H1 (cell line): Measurements from ENCODE around the gene SKAP2. TPM values are rescaled to one million over a fixed set of nuclear protein-coding genes. Genes with fewer than 3 reads are reported as not detected.

Source experiments
- CTCF ChIA-PET: fragments of 300-600 bp; sonication (Branson Sonifier 250); formaldehyde crosslinking; loops from one replicate; lab custom pipeline; 2021; ENCODE audit not compliant: partially characterized antibody; lab: Charles Lee
- POLR2A ChIA-PET: fragments of 300-600 bp; sonication (Branson Sonifier 250); formaldehyde crosslinking; loops from one replicate; lab custom pipeline; 2021; ENCODE audit warnings: inconsistent platforms; ENCODE audit not compliant: partially characterized antibody; lab: Charles Lee
- DNase-seq, 2 experiments: peaks; one replicate each; pipeline versions ENCODE4 v3.0.0 to v3.0.0-alpha.2; 2010 to 2022; ENCODE audit warnings: low spot score in 2 of 2, low read depth in 1 of 2, mixed read lengths in 1 of 2
- FAIRE-seq: peaks from 2 replicates; lab custom pipeline; 2011; peaks lifted over from hg19 to GRCh38; lab: Jason Lieb, UNC
- H2AFZ ChIP-seq: 2 replicates; pipeline ENCODE4 v1.8.1; 2012; ENCODE audit warnings: low read length, inconsistent platforms
- H2AK5ac ChIP-seq: 2 replicates; pipeline ENCODE4 v1.6.1; 2013; ENCODE audit warnings: low read depth, low read length
- H2BK120ac ChIP-seq: replicated peaks from 2 replicates; pipeline ENCODE3; 2013; ENCODE audit warnings: low read depth, low read length, inconsistent platforms
- H2BK12ac ChIP-seq: 2 replicates; pipeline ENCODE4 v1.6.1; 2013; ENCODE audit warnings: low read depth, low read length
- H2BK15ac ChIP-seq: 2 replicates; pipeline ENCODE4 v1.6.1; 2013; ENCODE audit warnings: low read length
- H2BK20ac ChIP-seq: 2 replicates; pipeline ENCODE4 v1.6.1; 2013; ENCODE audit warnings: low read length
- H2BK5ac ChIP-seq: 2 replicates; pipeline ENCODE4 v1.6.1; 2013; ENCODE audit warnings: low read depth, low read length
- H3K14ac ChIP-seq: 2 replicates; pipeline ENCODE4 v1.6.1; 2013; ENCODE audit warnings: inconsistent platforms; ENCODE audit not compliant: insufficient read length
- H3K18ac ChIP-seq: 2 replicates; pipeline ENCODE4 v1.6.1; 2013; ENCODE audit warnings: low read length; ENCODE audit errors: extremely low read depth
- H3K23ac ChIP-seq: 2 replicates; pipeline ENCODE4 v1.6.1; 2013; ENCODE audit warnings: inconsistent platforms; ENCODE audit not compliant: insufficient read length
- H3K23me2 ChIP-seq: 2 replicates; pipeline ENCODE4 v1.6.1; 2013; ENCODE audit warnings: low read depth, low read length
- H3K27ac ChIP-seq: 2 replicates; pipeline ENCODE4 v1.6.1; 2011; ENCODE audit warnings: low read depth, low read length, inconsistent platforms
- H3K27me3 ChIP-seq, 4 experiments: replicated peaks in 1 of 4; 1 replicate in 1 of 4; 2 replicates in 3 of 4; pipeline versions ENCODE4 v1.6.1 to v1.8.1; 2011 to 2013; ENCODE audit warnings: low read length in 3 of 4, mild to moderate bottlenecking in 3 of 4, inconsistent platforms in 2 of 4, mixed read lengths in 2 of 4, moderate library complexity in 1 of 4; ENCODE audit not compliant: control insufficient read depth in 3 of 4, insufficient read depth in 3 of 4; ENCODE audit errors: extremely low read depth in 1 of 4
- H3K36me3 ChIP-seq, 4 experiments: 2 replicates each; pipeline versions ENCODE4 v1.6.1 to v1.8.1; 2011 to 2013; ENCODE audit warnings: mild to moderate bottlenecking in 4 of 4, low read length in 3 of 4, moderate library complexity in 2 of 4, control low read depth in 1 of 4, inconsistent platforms in 1 of 4; ENCODE audit not compliant: insufficient read depth in 4 of 4, control insufficient read depth in 2 of 4
- H3K4ac ChIP-seq: replicated peaks from 2 replicates; pipeline ENCODE3; 2013; ENCODE audit warnings: low read length, low read depth, mixed read lengths, inconsistent platforms; ENCODE audit not compliant: insufficient read length
- H3K4me1 ChIP-seq, 4 experiments: replicated peaks in 1 of 4; 1 replicate in 1 of 4; 2 replicates in 3 of 4; pipeline versions ENCODE4 v1.6.1 to v1.8.1; 2011 to 2013; ENCODE audit warnings: low read length in 3 of 4, inconsistent platforms in 2 of 4, mixed read lengths in 1 of 4; ENCODE audit not compliant: insufficient read depth in 4 of 4, control insufficient read depth in 3 of 4
- H3K4me2 ChIP-seq, 2 experiments: 2 replicates each; pipeline versions ENCODE4 v1.6.1 to v1.8.1; 2011 to 2013; ENCODE audit warnings: low read depth in 2 of 2, low read length in 2 of 2, control low read depth in 1 of 2, inconsistent platforms in 1 of 2, mild to moderate bottlenecking in 1 of 2; ENCODE audit not compliant: insufficient read depth in 1 of 2
- H3K4me3 ChIP-seq, 4 experiments: fragments of 200-600, 300-600 bp in 1 of 4; sonication (generic), shearing (Covaris generic), sonication (Bioruptor Twin) in 1 of 4; 2 replicates each; pipeline versions ENCODE4 v1.5.1 to v1.8.1; 2011 to 2016; ENCODE audit warnings: low read length in 4 of 4, low read depth in 3 of 4, control low read depth in 2 of 4, inconsistent platforms in 2 of 4, mild to moderate bottlenecking in 2 of 4, mixed read lengths in 1 of 4, moderate library complexity in 1 of 4; ENCODE audit not compliant: insufficient read depth in 2 of 4; ENCODE audit errors: extremely low read depth in 1 of 4
- H3K56ac ChIP-seq: replicated peaks from 2 replicates; pipeline ENCODE3; 2013; ENCODE audit warnings: low read depth, mild to moderate bottlenecking, mixed read lengths, low read length, inconsistent platforms; ENCODE audit not compliant: insufficient read length
- H3K79me1 ChIP-seq: 2 replicates; pipeline ENCODE4 v1.6.1; 2013; ENCODE audit warnings: low read depth, low read length, control low read depth
- H3K79me2 ChIP-seq, 2 experiments: 2 replicates each; pipeline versions ENCODE4 v1.6.1 to v1.8.1; 2012 to 2013; ENCODE audit warnings: low read length in 2 of 2, mild to moderate bottlenecking in 2 of 2, inconsistent platforms in 1 of 2; ENCODE audit not compliant: insufficient read depth in 2 of 2, control insufficient read depth in 1 of 2
- H3K9ac ChIP-seq, 4 experiments: replicated peaks in 1 of 4; 1 replicate in 1 of 4; 2 replicates in 3 of 4; pipeline versions ENCODE4 v1.6.1 to v1.8.1; 2011 to 2013; ENCODE audit warnings: low read depth in 3 of 4, low read length in 3 of 4, control low read depth in 2 of 4, mild to moderate bottlenecking in 2 of 4, moderate library complexity in 2 of 4, inconsistent platforms in 1 of 4; ENCODE audit errors: extremely low read depth in 1 of 4
- H3K9me3 ChIP-seq, 2 experiments: 2 replicates each; pipeline versions ENCODE4 v1.6.1 to v1.8.1; 2012 to 2013; ENCODE audit warnings: mild to moderate bottlenecking in 2 of 2, moderate library complexity in 2 of 2, control low read depth in 1 of 2, inconsistent platforms in 1 of 2, low read depth in 1 of 2, low read length in 1 of 2, mixed read lengths in 1 of 2; ENCODE audit not compliant: insufficient read depth in 2 of 2
- H4K20me1 ChIP-seq, 2 experiments: replicated peaks in 1 of 2; 2 replicates each; pipeline versions ENCODE3 to v1.8.1; 2011 to 2013; ENCODE audit warnings: inconsistent platforms in 2 of 2, low read length in 2 of 2, mild to moderate bottlenecking in 1 of 2; ENCODE audit not compliant: insufficient read depth in 2 of 2, control insufficient read depth in 1 of 2
- H4K5ac ChIP-seq: 2 replicates; pipeline ENCODE4 v1.6.1; 2013; ENCODE audit warnings: low read length, low read depth, mixed read lengths, inconsistent platforms; ENCODE audit not compliant: insufficient read length
- H4K8ac ChIP-seq: 2 replicates; pipeline ENCODE4 v1.8.0; 2013; ENCODE audit warnings: mild to moderate bottlenecking, moderate library complexity, low read length, inconsistent platforms; ENCODE audit not compliant: insufficient read depth; ENCODE audit errors: extremely low read depth
- H4K91ac ChIP-seq: replicated peaks from 2 replicates; pipeline ENCODE3; 2013; ENCODE audit warnings: low read length, mixed read lengths, inconsistent platforms; ENCODE audit not compliant: insufficient read length
- CEBPB ChIP-seq: IDR thresholded peaks from 2 replicates; pipeline ENCODE4 v1.6.1; 2012; ENCODE audit warnings: low read depth, low read length
- CTBP2 ChIP-seq: IDR thresholded peaks from 2 replicates; pipeline ENCODE4 v1.7.0; 2011; ENCODE audit warnings: borderline replicate concordance, mild to moderate bottlenecking, moderate library complexity, mixed read lengths, low read length; ENCODE audit not compliant: insufficient read depth, insufficient read length
- POLR2AphosphoS5 ChIP-seq: IDR thresholded peaks from 2 replicates; pipeline ENCODE4 v1.6.1; 2011; ENCODE audit warnings: low read depth, low read length
- SAP30 ChIP-seq: fragments of 300-600 bp; sonication (generic); IDR thresholded peaks from 2 replicates; pipeline ENCODE4 v1.7.1; 2012; ENCODE audit warnings: low read length, moderate library complexity, mild to moderate bottlenecking, inconsistent platforms; ENCODE audit not compliant: insufficient read depth, insufficient replicate concordance
- whole genome bisulfite sequencing, 2 experiments: shearing (Covaris generic) in 1 of 2; methylation state at CpG; one replicate each; pipeline versions ENCODE4 v1.1.6 to v1.1.7; 2013 to 2015; ENCODE audit warnings: low lambda C conversion rate in 2 of 2, mixed read lengths in 2 of 2, inconsistent platforms in 1 of 2, low coverage in 1 of 2, missing lambda C conversion rate in 1 of 2; ENCODE audit not compliant: insufficient replicate concordance in 2 of 2, insufficient coverage in 1 of 2, insufficient read length in 1 of 2; ENCODE audit errors: extremely low coverage in 1 of 2, missing lambda C conversion rate in 1 of 2; 5-methylcytosine and 5-hydroxymethylcytosine counted together
- polyA plus RNA-seq, 7 experiments: library from polyadenylated mRNA; depleted of rRNA in 3 of 7; stranded (reverse) in 5 of 7; unstranded in 2 of 7; fragments of >200 nt in 5 of 7; fragments of 200-250 nt in 2 of 7; gene quantifications; 1 replicate in 5 of 7; 2 replicates in 1 of 7; 4 replicates in 1 of 7; pipeline versions ENCODE4 v1.2.1 to v1.2.3, GENCODE V29; 2011 to 2013; ENCODE audit warnings: missing spikeins in 2 of 7, mixed read lengths in 2 of 7
- total RNA-seq: library from RNA; stranded (reverse); fragmentation: NEBNext Ultra II Directional; extraction: Animal tissue kit (Norgen Biotek cat#: 25700); gene quantifications from 2 replicates; pipeline ENCODE4 v1.2.1, GENCODE V29; 2021

The SKAP2 gene
- total and polyA plus RNA-seq, 2 of the 8 experiments (the other 6 are each of a cell fraction or from before 2014, with no cell fraction given), result 0.53 to 5.1 TPM

GRCh38 chr7:26629696-26630095 lies 234.7 kb downstream of the SKAP2 start:
- Histone ChIP-seq H2AK5ac (no peak overlapping the region), H2BK20ac (no peak overlapping the region), H4K5ac (no peak overlapping the region), H4K20me1 (no peaks in the 10 kb centered on the region), H3K9ac (no peak overlapping the region), H3K4me2 (no peak overlapping the region), H3K14ac (no peak overlapping the region), H3K18ac (no peak overlapping the region), H2BK120ac (no peak overlapping the region), H2BK12ac (no peak overlapping the region), H3K79me1 (no peaks in the 10 kb centered on the region), H3K27me3 (no peaks in the 10 kb centered on the region), H4K8ac (no peak overlapping the region), H3K56ac (no peak overlapping the region), H3K36me3 (no peaks in the 10 kb centered on the region), H2AFZ (no peak overlapping the region), H3K9me3 (no peaks in the 10 kb centered on the region), H3K23me2 (no peaks in the 10 kb centered on the region), H4K91ac (no peak overlapping the region), H3K23ac (no peak overlapping the region), H3K4ac (no peak overlapping the region), H3K27ac (no peak overlapping the region), H3K79me2 (no peaks in the 10 kb centered on the region), H2BK15ac (no peak overlapping the region), H2BK5ac (no peak overlapping the region), H3K4me3 (no peak overlapping the region), H3K4me1 (no peaks in the 10 kb centered on the region)
- DNase-seq (no peak), FAIRE-seq (no peak)
- no peak for TF ChIP-seq SAP30
- TF ChIP-seq CTBP2, result no peak
- no peak for TF ChIP-seq POLR2AphosphoS5
- TF ChIP-seq CEBPB, result no peak
- 97% methylated on average over 3 of the region's 3 CpGs; no CpG with 5 or more reads in 1 of the 2 experiments for WGBS, 2 experiments
- POLR2A ChIA-PET, result no interaction called here
- CTCF ChIA-PET, result interaction anchor here (0.9 to 1.9 kb wide), 2 partner anchors 10 to 12 kb away, joined by 3 to 5 read pairs; no protein-coding TSS in a partner anchor
